HG03045 (cell line): ENCODE measurements around the gene PCDHGA1.

Experiments
- ATAC-seq: cut with Tn5 transposase; IDR thresholded peaks from one replicate; pipeline ENCODE4 v1.9.1; 2021; ENCODE audit warnings: mild to moderate bottlenecking, moderate library complexity; ENCODE audit not compliant: unreplicated experiment

Gene PCDHGA1

DNA sequence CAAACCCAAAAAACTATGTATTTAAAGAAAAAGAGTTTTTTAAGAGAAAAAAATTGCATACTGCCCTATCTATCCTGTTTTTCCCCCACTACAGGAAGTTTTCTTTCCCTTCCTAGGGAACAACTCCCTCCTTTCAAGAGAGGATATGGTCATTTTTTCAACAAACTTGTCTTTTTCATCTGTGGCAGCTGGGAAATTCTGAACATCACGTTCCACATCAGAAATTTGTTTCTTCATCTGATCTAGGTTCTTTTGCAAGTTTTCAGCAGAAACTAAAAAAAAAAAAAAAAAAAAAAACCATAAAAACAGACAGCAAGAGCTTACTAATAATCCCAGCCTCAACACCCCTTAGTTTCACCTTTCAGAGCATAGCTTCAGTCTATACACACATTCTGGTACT is 197.1 kb downstream of the PCDHGA1 start:
- ATAC-seq = no peak

DNA sequence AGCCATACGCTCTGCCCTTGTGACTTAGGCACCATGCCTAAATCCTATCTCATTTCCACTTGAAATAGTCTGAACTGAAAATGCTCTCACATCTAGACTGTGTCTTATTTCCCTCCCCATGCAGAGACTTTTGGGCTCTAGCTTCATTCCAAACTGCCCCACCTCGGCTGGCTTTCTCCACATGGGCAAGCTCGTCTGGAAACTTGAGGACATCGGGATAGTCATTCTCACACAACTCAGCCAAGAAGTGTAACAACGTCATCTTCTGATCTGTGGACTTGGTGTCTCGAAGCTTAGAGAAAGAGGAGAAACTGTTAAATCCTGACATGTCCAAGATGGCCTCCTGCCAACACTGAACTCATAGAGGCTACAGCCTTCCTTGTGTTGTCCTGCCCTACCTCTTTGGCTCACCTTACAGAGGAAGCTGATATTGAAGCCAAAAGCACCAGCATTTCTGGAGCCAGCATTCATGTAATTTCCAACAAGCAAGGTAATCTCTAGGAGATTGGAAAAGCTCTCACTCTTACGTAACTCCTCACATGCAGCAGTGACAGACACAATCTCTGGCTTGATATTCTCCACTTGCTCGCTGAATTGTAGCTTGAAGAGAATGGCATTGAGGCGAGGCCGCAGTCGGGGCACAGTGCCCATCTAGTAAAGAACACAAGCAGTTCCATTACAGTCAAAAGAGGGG is 198.1 kb downstream of the PCDHGA1 start:
- no peak for ATAC-seq

DNA sequence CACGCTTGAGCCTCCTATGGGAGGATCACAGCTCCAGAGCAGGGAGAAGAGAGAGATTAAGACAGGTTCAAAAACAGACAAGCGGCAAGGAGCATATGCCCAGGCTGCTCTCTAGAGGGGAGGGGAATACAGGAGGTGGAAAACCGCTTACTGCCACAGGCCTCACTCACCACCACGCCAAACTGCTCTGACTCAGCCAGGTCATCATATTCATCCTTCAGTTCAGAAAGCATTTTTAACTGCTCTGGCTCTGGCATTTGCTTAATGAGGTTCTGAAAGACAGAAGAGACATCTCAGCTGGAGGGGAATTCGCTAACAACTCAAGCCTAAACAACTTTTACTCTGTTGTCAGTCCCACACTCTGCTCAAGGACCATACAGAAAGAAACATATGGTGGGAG is 198.7 kb downstream of the PCDHGA1 start:
- peak; percentile 58 for ATAC-seq

DNA sequence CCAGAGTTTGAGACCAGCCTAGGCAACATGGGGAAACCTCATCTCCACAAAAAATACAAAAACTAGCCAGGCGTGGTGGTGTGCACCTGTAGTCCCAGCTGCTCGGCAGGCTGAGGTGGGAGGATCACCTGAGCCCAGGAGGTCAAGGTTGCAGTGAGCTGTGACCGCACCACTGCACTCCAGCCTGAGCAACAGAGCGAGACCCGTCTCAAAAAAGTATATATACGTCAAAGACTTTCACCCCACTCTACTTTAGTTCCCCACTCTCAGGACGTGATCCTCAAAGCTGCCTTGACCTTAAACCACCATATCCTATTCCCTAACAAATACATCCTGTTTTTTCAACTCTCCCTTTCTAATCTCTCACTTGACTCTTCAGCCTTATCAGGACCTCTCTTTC is 199.6 kb downstream of the PCDHGA1 start:
- ATAC-seq = no peak

DNA sequence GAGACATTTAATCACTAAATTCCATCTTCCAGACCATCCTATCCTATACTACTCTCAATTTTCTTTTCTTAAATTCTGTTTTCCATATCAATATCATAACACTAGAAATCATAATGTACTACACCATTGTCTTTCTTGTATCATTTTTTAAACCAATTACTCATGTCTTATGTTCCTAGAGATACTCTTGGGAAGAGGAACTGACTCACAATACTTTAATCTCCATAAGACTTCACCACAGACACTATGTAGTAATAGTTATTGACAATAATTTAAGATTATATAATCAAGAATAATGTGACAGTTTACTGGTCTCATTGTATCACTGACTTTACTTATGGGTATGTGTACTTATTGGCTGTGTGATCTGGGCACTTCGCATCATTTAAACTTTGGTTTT is 202.4 kb downstream of the PCDHGA1 start:
- no peak for ATAC-seq

DNA sequence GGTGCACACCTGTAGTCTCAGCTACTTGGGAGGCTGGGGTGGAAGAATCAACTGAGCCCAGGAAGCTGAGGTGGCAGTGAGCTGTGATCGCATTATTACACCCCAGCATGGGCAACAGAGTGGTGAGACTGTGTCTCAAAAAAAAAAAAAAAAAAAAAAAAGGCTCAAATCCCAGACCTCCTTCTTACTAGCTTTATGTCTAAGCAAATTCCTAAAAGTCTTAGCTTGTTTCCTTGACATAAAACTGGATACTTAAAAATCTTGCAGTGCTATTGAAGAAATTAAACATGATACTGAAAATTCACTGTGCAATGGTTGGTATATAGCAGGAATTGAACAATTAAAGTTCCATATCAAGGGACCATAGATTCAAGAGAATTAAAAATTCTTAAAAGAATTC is 203.6 kb downstream of the PCDHGA1 start:
- ATAC-seq = no peak

DNA sequence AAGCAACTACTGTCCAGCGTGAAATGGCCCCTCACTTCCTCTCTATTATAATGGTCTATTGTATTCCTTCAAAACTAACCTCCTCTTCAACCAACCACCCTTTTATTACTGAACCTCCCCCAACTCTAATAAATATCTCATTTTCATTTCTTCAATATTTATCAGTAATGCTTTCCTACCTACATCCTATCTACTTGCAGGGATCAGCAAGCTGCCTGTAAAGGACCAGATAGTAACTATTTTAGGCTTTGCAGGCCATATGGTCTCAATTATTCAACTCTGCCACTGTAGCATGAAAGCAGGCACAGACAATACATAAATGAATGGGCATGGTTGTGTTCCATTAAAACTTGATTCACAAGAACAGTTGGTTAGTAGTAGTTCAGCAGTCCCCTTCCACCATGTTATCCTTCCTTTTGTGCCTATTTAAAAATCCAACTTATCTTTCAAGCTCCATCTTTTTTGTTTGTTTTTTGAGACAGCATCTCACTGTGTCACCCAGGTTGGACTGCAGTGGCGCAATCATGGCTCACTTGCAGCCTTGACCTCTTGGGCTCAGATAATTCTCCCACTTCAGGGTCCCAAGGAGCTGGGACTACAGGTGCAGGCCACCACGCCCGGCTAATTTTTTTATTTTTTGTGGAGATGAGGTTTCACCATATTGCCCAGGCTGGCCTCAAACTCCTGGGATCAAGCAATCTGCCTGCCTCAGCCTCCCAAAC is 204.3 kb downstream of the PCDHGA1 start:
- ATAC-seq = no peak

DNA sequence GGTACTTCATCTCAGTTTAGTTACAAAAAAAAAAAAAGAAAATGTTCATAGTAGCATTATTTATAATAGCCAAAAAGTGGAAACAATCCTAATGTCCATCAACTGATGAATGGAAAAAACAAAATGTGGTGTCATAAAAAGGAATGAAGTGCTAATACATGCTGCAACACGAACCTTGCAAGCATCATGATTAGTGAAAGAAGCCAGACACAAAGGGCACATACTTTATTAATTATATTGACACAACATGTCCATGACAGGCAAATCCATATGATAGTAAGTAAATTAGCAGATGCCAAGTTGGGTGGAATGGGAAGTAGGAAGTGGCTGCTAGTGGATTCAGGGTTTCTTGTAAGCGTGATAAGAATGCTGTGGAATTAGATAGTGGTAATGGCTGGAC is 212.7 kb downstream of the PCDHGA1 start:
- no peak for ATAC-seq

DNA sequence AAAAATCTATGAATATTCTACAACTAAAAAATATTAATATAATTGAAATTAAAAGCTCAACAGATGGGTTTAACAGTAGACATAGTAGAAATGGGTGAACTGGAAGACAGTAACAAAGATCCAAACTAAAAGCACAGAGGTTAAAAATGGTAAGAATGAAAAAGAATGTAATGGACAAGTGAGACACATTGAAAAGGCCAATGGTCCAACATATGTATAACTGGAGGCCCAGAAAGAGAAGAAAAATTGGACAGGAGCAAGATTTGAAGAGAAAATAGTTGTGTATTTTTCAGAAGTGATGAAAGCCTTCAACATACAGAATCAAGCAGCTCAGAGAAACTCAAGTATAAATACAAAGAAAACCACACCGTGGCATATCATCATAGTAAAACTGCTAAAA is 217.2 kb downstream of the PCDHGA1 start:
- no peak for ATAC-seq

DNA sequence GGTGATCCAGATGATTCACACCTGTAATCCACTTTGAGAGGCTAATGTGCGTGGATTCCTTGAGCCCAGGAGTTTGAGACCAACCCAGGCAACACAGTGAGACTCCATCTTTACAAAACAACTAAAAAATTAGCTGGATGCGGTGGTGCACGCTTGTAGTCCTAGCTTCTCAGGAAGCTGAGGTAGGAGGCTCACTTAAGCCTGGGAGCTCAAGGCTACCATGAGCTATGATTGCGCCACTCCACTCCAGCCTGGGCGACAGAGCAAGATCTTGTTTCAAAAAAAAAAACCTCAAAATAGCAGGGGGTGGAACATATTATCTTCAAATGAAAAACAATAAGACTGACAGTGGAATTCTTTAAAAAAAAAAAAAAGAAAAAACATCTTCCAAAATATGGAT is 217.6 kb downstream of the PCDHGA1 start:
- ATAC-seq = no peak

DNA sequence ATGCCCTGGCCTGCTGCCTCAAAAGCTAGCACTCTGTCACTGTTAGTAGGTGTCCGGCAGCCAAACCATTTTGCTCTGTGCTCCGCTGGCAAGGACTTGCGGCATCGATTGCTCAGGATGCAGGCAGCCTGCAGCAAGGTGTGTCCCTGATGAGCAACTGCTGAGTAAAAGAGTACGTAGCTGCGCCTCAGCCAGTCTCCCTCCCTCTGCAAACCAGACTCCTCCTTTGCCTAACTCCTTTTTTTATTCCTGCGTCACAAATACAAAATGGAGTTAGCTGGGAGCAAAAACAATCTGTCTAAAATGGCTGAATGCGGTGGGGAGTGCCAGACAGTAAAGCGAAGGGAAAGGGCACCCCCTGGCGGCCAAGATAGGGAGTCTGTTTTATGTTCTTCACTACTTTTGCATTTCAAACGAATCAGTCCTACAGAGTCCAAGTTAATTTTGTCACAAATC is 227.4 kb downstream of the PCDHGA1 start:
- peak; percentile 51 for ATAC-seq

DNA sequence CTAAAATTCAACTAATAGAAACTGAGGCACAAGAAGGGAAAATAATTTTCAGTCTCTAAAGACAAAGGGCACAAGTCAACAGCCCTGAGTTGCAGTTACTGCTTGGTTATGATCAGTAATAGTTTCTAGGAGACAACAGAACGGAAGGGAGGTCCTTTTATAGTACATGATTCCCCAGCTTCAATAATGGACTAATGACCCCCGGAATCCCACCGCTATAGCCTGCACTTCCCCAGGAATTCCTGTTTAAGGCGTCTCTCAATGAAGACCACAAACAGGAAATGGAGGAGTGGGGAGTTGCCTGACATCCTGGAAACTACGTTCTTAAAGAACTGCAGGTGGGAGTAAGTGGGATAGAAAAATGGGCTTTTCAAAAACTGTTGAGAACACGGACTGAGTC is 227.8 kb downstream of the PCDHGA1 start:
- ATAC-seq = no peak

DNA sequence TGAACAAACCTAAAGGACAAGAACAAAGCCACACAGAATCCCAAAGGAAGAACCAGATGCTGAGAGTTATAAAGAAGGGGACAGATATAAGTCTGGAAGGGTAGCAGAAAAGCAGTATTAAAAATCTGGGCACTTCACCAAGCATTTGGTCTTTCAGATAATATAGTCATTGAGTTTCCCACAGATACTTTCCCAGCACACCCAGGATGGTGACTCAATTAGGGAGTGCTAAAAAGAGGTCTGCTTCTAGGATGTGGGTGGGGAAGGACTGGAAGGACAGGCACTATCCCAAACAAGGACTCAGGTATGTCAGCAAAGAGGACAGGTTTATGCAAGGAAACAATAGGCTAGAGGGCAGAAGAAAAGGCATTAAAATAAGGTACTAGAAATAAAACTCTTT is 229.1 kb downstream of the PCDHGA1 start:
- ATAC-seq = no peak

DNA sequence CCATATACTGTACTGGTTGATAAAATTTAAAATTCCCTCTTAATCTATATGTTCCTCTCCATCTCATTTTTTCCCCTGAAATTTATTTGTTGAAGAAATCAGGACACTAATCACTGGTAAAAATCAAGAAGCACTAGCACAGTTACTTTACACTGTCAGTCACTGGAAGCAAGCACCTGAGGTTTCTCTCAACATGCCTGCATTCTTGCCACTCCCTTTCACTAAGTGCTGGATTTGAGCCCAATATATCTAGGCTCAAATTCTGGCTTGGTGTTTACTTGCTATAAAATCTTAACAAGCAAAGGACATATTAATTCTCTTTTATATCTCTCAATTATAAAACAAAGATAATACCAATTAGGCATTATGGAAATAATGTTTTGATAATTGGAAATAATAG is 229.8 kb downstream of the PCDHGA1 start:
- ATAC-seq = no peak

DNA sequence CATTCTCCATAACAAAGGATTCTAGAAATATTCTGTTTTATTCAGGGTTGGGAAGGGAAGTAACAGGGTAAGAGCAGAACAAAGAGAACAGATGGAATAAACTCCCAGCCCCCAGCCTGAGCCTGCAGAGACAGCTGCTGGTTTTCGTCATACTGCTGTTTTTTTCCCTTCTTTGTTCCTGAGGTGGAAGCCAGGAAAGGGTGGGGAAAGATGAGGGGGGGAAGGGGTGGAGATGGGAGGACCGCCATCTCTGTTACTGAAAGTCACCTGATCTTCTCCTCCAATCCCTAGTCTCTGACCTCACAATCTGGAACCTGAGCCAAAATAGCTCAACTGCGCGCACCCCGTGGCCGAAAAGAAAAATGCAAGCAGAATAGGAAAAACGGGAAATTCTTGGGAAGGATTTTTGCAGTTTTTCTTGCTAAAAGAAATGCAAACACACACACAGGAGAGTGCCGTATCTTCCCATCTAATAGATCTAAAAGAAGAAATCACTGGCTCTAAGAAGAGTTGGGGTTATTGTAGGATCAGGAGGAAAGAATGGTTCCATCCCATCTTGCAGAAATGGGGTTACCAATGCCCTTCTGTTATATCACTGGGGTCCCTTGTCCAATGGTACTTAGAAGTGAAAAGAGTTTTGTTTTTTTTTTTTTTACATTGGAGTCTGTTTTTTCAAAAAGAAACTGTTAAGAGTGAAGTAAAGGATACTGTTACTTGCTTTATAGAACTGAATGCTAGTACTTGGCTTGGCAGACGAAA is 230.6 kb downstream of the PCDHGA1 start:
- no peak for ATAC-seq
